ENCODE data around the gene EPSTI1.

DNA sequence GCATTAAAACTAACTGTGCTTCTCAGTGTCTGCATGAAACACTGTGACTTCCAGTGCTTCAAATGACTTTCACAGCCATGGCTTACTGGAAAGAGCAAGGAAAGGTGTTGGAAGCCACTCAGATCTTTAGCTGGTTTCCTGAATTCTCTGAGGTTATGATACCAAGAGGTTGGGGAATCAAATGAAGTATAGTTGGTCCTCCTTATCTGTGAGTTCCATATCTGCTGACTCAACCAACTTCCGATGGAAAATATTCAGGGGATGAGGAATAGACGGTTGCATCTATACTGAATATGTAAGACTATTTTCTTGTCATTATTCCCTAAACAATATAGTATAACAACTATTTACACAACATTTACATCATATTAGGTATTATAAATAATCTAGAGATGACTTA lies 32.4 kb downstream of the EPSTI1 start:
- TF ChIP-seq CTCF (IDR thresholded peaks at IDR 0.05), result no peak
- no peak for TF ChIP-seq POLR2A (IDR thresholded peaks at IDR 0.05)
